NCI-H2029 (cell line): ENCODE measurements around the gene CCT6B.
"Not testable (repeated sequence)": the region's sequence is repeated elsewhere in the genome, so short reads cannot be mapped to it uniquely, and the experiment has no call there.

Experiments
- DNase-seq: peaks from one replicate; lab custom pipeline; 2025; lab: John Stamatoyannopoulos, UW

CCT6B gene

GRCh38 chr17:34979650-34980352 lies 18.5 kb upstream of the CCT6B start:
- DNase-seq = no peak

DNA sequence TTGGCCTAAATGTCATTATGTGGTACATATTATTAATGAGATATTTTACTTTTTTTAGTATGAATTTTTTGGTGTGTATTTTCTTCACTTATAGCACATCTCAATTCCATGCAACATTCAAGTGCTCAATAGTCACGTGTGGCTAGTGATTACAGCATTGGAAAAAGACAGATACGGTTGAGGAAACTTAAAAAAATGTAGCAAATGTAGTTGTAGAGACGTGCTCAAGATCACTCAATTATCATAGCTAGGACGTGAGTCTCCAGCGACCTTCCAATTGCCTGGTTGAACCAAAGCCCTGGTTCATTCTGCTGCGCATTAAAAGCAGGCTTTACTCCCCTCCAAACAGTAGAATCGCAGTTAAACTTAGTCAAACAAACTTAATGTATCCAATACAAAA lies 17.9 kb upstream of the CCT6B start:
- DNase-seq = no peak

DNA sequence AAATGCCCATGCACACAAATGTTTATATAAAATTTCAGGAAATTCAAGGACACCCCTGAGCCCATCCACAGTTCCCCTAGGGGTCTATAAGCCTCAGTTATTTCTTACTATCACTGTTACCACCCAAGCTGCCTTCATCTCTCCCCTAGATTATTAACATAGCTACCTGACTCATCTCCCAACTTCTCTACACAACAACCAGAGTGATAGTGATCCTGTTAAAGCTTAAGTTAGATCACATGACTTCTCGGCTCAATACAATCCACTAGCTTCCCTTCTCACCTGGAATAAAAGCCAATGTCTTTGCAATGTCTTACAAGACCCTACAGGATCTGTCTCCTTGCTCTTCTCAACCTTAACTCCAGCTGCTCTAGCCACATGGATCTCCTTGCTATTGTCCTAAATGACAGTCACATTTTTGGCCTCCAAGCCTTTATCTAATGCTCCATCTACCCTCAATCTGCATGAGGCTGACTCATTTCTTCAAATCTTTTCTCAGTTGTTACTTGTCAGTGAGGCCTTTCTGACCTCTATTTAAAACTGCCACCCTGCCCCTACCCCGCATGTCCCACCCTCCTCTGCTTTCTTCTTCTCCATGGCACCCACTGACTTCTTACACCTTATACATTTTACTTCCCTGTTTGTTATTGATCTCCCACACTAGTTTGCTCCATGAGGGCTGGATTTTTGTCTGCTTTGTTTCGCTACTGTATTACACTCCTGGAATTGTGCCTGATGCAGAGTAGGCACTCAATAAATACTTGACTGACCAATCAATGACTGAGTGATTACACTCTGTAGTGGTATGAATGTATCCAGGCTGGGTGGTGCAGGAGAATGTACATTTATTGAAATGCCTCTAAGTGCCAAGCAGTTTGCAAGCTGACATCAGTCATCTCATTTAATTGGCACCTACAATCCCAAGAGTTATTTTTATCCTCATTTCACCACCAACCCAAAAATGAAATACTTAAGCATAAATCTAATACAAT lies 13.8 kb upstream of the CCT6B start:
- no peak for DNase-seq

- DNase-seq = no peak
Measured at GRCh38 chr17:34974179-34974578, 12.9 kb upstream of the CCT6B start.

DNA sequence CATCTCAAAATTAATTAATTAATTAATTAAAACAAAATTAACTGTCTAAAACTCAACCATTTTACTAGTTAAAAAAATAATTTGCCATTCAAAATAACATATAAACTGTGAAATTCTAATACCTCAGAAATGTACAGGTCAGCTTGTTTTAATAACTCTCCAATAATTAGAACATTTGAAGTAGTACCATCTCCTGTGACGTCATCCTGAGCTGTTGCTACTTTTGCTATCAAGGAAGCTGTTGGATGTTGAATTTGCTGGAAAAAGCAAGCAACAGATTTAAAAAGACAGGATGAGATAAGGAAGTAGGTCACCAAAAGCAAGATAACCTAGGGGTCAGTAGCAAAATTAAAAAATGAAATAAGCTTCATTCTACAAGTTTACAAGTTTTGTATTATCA lies 2.8 kb downstream of the CCT6B start:
- DNase-seq = no peak

GRCh38 chr17:34950780-34951179 lies 10.5 kb downstream of the CCT6B start:
- DNase-seq = not testable (repeated sequence)

- no peak for DNase-seq
Measured at GRCh38 chr17:34930283-34930682, 31.0 kb downstream of the CCT6B start.

DNA sequence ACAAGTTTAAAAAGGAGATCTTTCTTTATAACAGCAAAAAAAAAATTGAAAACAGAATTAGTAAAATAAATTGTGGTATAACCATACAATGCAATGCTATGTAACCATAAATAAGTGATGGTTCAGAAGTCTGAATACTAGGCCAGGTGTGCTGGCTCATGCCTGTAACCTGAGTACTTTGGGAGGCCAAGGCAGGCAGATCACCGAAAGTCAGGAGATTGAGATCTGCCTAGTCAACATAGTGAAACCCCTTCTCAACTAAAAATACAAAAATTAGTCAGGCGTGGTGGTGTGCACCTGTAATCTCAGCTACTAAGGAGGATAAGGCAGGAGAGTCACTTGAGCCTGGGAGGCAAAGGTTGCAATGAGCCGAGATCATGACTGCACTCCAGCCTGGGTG lies 34.6 kb downstream of the CCT6B start:
- no peak for DNase-seq

DNA sequence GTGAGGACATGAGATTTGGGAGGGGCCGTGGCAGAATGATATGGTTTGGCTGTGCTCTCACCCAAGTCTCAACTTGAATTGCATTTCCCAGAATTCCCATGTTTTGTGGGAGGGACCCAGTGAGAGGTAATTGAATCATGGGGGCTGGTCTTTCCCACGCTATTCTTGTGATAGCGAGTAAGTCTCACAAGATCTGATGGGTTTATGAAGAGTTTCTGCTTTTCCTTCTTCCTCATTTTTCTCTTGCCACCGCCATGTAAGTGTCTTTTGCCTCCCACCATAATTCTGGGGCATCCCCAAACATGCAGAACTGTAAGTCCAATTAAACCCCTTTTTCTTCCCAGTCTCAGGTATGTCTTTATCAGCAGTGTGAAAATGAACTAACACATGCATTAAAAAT lies 40.6 kb downstream of the CCT6B start:
- DNase-seq = no peak

DNA sequence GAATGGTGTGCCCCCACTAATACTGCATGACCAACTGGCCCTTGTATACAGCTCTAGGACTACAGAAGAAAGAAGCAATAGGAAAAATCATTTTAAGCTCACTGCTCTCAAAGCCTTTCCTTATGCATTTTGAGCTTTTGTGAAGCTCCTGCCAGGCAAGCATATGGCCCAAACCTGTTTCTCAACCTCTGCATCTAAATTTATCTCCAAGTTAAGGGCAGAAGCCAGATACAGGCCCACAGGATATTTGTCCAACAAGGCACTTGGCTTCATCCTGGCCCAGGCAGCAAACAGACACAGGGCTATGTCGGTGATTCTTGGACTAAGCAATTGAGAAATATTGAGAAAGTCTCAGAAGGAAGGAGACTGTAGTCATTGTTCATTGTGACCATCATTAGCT lies 43.9 kb downstream of the CCT6B start:
- no peak for DNase-seq

- no peak for DNase-seq
Measured at GRCh38 chr17:34916120-34916519, 45.1 kb downstream of the CCT6B start.

- DNase-seq = no peak
Measured at GRCh38 chr17:34913001-34913400, 48.3 kb downstream of the CCT6B start.

DNA sequence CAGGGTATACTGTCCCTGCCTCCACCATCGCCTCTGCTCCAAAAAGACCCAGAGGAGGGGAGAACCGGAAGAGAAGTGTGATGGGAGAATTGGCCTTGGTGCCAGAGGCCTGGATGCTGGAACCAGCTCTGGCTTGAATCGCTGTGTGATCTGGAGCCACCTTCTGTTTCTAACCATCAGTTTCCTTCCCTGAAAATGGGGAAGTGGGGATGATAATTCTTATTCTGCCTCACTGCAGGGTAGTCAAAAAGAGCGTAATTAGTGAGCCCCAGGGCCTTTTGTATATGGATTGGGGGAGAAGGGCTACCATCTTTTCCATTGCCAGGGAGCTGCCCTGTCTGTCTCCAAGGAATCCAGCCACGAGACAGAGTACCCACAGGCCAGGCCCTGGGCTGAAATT lies 52.2 kb downstream of the CCT6B start:
- DNase-seq = no peak

- no peak for DNase-seq
Measured at GRCh38 chr17:34902831-34903547, 58.3 kb downstream of the CCT6B start.

DNA sequence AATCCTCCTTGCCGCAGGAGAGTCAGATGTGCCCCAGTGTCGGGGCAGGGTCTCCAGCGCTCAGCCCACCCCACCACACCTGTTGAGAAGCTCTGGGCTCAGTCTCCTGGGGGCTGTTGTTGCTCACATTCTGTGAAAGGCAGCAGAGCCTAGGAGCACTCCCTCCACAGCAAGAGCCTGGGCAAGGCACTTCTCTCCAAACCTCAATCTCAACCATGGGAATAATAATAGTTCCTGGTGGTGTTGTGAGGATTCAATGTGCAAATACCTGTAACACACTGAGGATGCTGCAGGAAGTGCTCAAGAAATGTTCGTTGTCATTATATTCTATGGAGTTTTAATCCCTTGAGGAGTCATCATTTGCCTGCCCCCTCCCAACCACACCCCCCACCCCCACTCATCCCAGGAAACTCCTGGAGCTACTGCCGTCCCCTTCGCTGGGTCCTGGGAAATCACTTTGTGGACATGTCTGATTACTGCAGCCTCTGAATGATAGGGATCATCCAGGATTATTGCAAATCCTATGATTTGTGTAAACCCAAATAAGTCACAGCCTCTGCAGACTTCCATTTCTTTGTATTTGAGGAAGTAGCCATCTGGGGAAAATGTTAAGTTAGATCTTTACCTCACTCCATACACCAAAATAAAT lies 61.5 kb downstream of the CCT6B start:
- DNase-seq = no peak

DNA sequence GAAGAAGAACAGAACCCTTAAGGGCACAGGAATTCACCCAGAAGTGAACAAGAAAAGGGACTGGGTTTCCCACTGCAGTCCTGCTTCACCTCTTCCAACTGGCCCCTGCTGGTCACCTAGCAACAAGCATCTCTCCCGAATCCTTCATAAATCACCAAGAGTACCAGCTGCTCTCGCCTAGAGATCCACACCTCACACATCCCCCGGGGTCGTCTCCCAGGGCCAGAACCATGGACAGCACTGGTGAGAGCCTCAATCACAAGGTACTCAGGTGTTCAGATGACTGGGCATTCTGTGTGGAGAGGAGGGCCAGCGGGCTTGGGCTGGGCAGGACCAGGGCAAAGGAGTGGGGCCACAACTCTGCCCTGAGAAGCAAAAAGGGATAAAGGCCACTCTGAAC lies 65.9 kb downstream of the CCT6B start:
- DNase-seq = no peak

GRCh38 chr17:34894964-34895363 lies 66.3 kb downstream of the CCT6B start:
- DNase-seq = no peak

- DNase-seq = peak; percentile 20
Measured at GRCh38 chr17:34892461-34893249, 68.6 kb downstream of the CCT6B start.

GRCh38 chr17:34886831-34887230 lies 74.4 kb downstream of the CCT6B start:
- no peak for DNase-seq

DNA sequence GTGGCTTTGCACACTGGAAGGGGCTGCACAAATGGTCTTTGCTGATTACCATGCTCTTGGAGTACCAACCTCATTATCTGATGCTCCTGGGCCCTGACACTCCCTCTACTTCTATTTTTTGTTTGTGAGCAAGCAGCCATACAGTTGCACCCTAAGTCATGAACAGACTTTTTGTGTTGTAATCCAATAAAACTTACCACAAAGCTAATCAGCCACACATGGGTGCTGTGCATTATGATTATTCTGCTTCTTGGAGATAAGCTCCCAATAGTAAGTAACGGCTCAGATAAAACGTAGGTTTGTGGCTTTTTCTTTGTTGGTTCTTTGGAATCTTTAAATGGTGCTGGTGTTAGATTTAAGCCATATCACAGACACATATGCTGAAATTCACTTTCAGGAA lies 76.2 kb downstream of the CCT6B start:
- no peak for DNase-seq

DNA sequence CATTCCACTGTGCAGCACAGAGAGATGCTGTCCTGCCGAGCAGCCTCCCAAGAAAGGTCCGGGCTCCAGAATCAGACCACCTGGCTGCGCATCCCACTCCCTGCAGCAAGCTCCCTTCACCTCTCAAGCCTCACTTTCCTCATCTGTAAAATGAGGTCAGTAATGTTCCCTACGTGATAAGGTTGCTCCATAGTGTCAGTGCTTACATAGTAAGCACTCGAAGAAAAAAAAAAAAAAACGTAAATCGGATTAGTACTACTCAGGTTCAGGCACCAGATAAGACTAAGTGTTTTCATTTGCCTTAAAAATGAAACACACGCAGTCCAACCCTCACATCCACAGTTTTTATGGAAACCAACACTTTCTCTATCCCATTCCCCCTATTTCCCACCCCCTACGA lies 76.7 kb downstream of the CCT6B start:
- DNase-seq = no peak
